H9 (cell line): ENCODE measurements around the gene ASPG. TPM values are rescaled to one million over a fixed set of nuclear protein-coding genes. Genes with fewer than 3 reads are reported as not detected.

Experiments
- DNase-seq: peaks from one replicate; pipeline ENCODE4 v3.0.0-alpha.2; 2017
- H2AFZ ChIP-seq: one replicate; pipeline ENCODE4 v1.6.1; 2013; ENCODE audit warnings: mild to moderate bottlenecking, low read length, control low read depth, moderate library complexity
- H2AK5ac ChIP-seq: 2 replicates; pipeline ENCODE4 v1.6.1; 2013; ENCODE audit warnings: low read length, control low read depth, mixed read lengths; ENCODE audit not compliant: insufficient read length
- H2BK120ac ChIP-seq: one replicate; pipeline ENCODE4 v1.6.1; 2013; ENCODE audit warnings: low read depth, mild to moderate bottlenecking, low read length, control low read depth, inconsistent platforms; ENCODE audit not compliant: poor library complexity, severe bottlenecking
- H2BK12ac ChIP-seq: 2 replicates; pipeline ENCODE4 v1.6.1; 2013; ENCODE audit warnings: low read length, control low read depth, mixed read lengths, low read depth; ENCODE audit not compliant: insufficient read length
- H2BK15ac ChIP-seq: 2 replicates; pipeline ENCODE4 v1.6.1; 2013; ENCODE audit warnings: low read depth, low read length, control low read depth
- H2BK20ac ChIP-seq: one replicate; pipeline ENCODE4 v1.6.1; 2013; ENCODE audit warnings: low read depth, mild to moderate bottlenecking, low read length, control low read depth, inconsistent platforms; ENCODE audit not compliant: poor library complexity, severe bottlenecking
- H2BK5ac ChIP-seq: 2 replicates; pipeline ENCODE4 v1.6.1; 2013; ENCODE audit warnings: low read length, control low read depth, mixed read lengths; ENCODE audit not compliant: insufficient read length
- H3K14ac ChIP-seq: 2 replicates; pipeline ENCODE4 v1.6.1; 2013; ENCODE audit warnings: low read length, control low read depth; ENCODE audit not compliant: insufficient read depth
- H3K18ac ChIP-seq: 2 replicates; pipeline ENCODE4 v1.6.1; 2013; ENCODE audit warnings: low read depth, mild to moderate bottlenecking, mixed read lengths, low read length, control low read depth; ENCODE audit not compliant: insufficient read length
- H3K23ac ChIP-seq: 2 replicates; pipeline ENCODE4 v1.6.1; 2013; ENCODE audit warnings: low read length, control low read depth, mixed read lengths, low read depth; ENCODE audit not compliant: insufficient read length
- H3K23me2 ChIP-seq: 2 replicates; pipeline ENCODE4 v1.6.1; 2013; ENCODE audit warnings: low read depth, mild to moderate bottlenecking, mixed read lengths, low read length, control low read depth; ENCODE audit not compliant: insufficient read length, poor library complexity, severe bottlenecking
- H3K27ac ChIP-seq: 2 replicates; pipeline ENCODE4 v1.5.1; 2013; ENCODE audit warnings: low read length, control low read depth, mixed read lengths, low read depth; ENCODE audit not compliant: insufficient read length
- H3K27me3 ChIP-seq: 2 replicates; pipeline ENCODE4 v1.6.1; 2013; ENCODE audit warnings: low read length, control low read depth, inconsistent platforms; ENCODE audit not compliant: insufficient read depth
- H3K4ac ChIP-seq: 2 replicates; pipeline ENCODE4 v1.6.1; 2013; ENCODE audit warnings: low read depth, mild to moderate bottlenecking, control low read depth, inconsistent platforms, low read length, moderate library complexity
- H3K4me1 ChIP-seq: 2 replicates; pipeline ENCODE4 v1.6.1; 2013; ENCODE audit warnings: low read length, control low read depth, inconsistent platforms; ENCODE audit not compliant: insufficient read depth
- H3K4me2 ChIP-seq: 2 replicates; pipeline ENCODE4 v1.6.1; 2013; ENCODE audit warnings: low read length, control low read depth, mixed read lengths; ENCODE audit not compliant: insufficient read length, insufficient read depth
- H3K56ac ChIP-seq: 2 replicates; pipeline ENCODE4 v1.6.1; 2013; ENCODE audit warnings: low read depth, mild to moderate bottlenecking, mixed read lengths, low read length, control low read depth; ENCODE audit not compliant: insufficient read length
- H3K79me1 ChIP-seq: 2 replicates; pipeline ENCODE4 v1.6.1; 2013; ENCODE audit warnings: low read depth, mild to moderate bottlenecking, moderate library complexity, low read length, control low read depth, inconsistent platforms; ENCODE audit not compliant: insufficient read depth, poor library complexity, severe bottlenecking
- H3K79me2 ChIP-seq: 2 replicates; pipeline ENCODE4 v1.6.1; 2013; ENCODE audit warnings: low read length, control low read depth, inconsistent platforms; ENCODE audit not compliant: insufficient read depth
- H3K9ac ChIP-seq: 2 replicates; pipeline ENCODE4 v1.6.1; 2013; ENCODE audit warnings: low read length, control low read depth, mixed read lengths; ENCODE audit not compliant: insufficient read length; ENCODE audit errors: extremely low read depth
- H3K9me3 ChIP-seq: one replicate; pipeline ENCODE4 v1.6.1; 2013; ENCODE audit warnings: low read depth, low read length, inconsistent platforms; ENCODE audit not compliant: control insufficient read depth
- H3T11ph ChIP-seq: one replicate; pipeline ENCODE4 v1.6.1; 2013; ENCODE audit warnings: mild to moderate bottlenecking, low read length, control low read depth, inconsistent platforms
- H4K20me1 ChIP-seq: one replicate; pipeline ENCODE4 v1.6.1; 2013; ENCODE audit not compliant: control insufficient read depth, insufficient read length, insufficient read depth
- H4K5ac ChIP-seq: 2 replicates; pipeline ENCODE4 v1.6.1; 2013; ENCODE audit warnings: low read depth, mild to moderate bottlenecking, mixed read lengths, low read length, control low read depth; ENCODE audit not compliant: insufficient read length
- H4K8ac ChIP-seq: replicated peaks from 2 replicates; pipeline ENCODE4 v1.6.1; 2013; ENCODE audit warnings: low read length, control low read depth, mixed read lengths, low read depth; ENCODE audit not compliant: insufficient read length
- H4K91ac ChIP-seq: 2 replicates; pipeline ENCODE4 v1.6.1; 2013; ENCODE audit warnings: low read depth, mild to moderate bottlenecking, moderate library complexity, mixed read lengths, low read length, control low read depth; ENCODE audit not compliant: insufficient read length
- H3K27ac Mint-ChIP-seq, 3 experiments: 2 replicates in 2 of 3; 3 replicates in 1 of 3; pipeline ENCODE4 v1.8.0; 2020 to 2021; ENCODE audit warnings: mixed read lengths in 3 of 3, mild to moderate bottlenecking in 1 of 3, moderate library complexity in 1 of 3
- H3K27me3 Mint-ChIP-seq: 2 replicates; pipeline ENCODE4 v1.8.0; 2021; ENCODE audit warnings: low read depth, mild to moderate bottlenecking, moderate library complexity, mixed read lengths
- H3K36me3 Mint-ChIP-seq, 3 experiments: 2 replicates in 2 of 3; 3 replicates in 1 of 3; pipeline ENCODE4 v1.8.0; 2020 to 2021; ENCODE audit warnings: low read depth in 3 of 3, mixed read lengths in 3 of 3; ENCODE audit not compliant: insufficient read depth in 1 of 3
- H3K4me1 Mint-ChIP-seq, 2 experiments: 2 replicates each; pipeline ENCODE4 v1.8.0; 2020; ENCODE audit warnings: mixed read lengths in 2 of 2
- H3K4me3 Mint-ChIP-seq, 2 experiments: 2 replicates in 1 of 2; 3 replicates in 1 of 2; pipeline ENCODE4 v1.8.0; 2020 to 2021; ENCODE audit warnings: mild to moderate bottlenecking in 2 of 2, mixed read lengths in 2 of 2, moderate library complexity in 1 of 2
- H3K9me3 Mint-ChIP-seq, 2 experiments: 2 replicates in 1 of 2; 3 replicates in 1 of 2; pipeline ENCODE4 v1.8.0; 2020; ENCODE audit warnings: mild to moderate bottlenecking in 2 of 2, mixed read lengths in 2 of 2, moderate library complexity in 1 of 2
- CTCF ChIP-seq: fragments of 200-600 bp; sonication (generic); conservative IDR thresholded peaks from 3 replicates; pipeline ENCODE4 v1.8.0; 2021; ENCODE audit warnings: antibody characterized with exemption, mild to moderate bottlenecking
- WGBS: extraction: QIAGEN DNeasy Blood & Tissue Kit; methylation state at CpG from one replicate; pipeline ENCODE4 v1.1.7; 2013; ENCODE audit warnings: missing lambda C conversion rate, low lambda C conversion rate, mixed read lengths; ENCODE audit not compliant: insufficient read length; ENCODE audit errors: extremely low coverage; 5-methylcytosine and 5-hydroxymethylcytosine counted together
- total RNA-seq: library from RNA; stranded (reverse); gene quantifications from 2 replicates; pipeline ENCODE4 v1.2.1, GENCODE V29; 2021

The ASPG gene
- total RNA-seq, 1 experiment from 2014 or later: 0.33 TPM

GRCh38 chr14:104099096-104100041 is 13.9 kb downstream of the ASPG start:
- H3K79me1 ChIP-seq: no peaks in the 10 kb centered on the region
- H4K91ac ChIP-seq: no peak overlapping the region
- H3K18ac ChIP-seq: no peak overlapping the region
- no peak overlapping the region for H3K23ac ChIP-seq
- H3K23me2 ChIP-seq: no peaks in the 10 kb centered on the region
- no peak overlapping the region for H3K14ac ChIP-seq
- no peaks in the 10 kb centered on the region for H3K36me3 Mint-ChIP-seq
- peaks cover 2% of the 10 kb centered on the region in 2 experiments for H3K4me1 Mint-ChIP-seq
- no peaks in the 10 kb centered on the region for H3K9me3 Mint-ChIP-seq
- no peak overlapping the region for H3K4ac ChIP-seq
- no peaks in the 10 kb centered on the region for H3K9me3 ChIP-seq
- no peak overlapping the region for H3K9ac ChIP-seq
- H3K4me1 ChIP-seq: no peaks in the 10 kb centered on the region
- no peak overlapping the region for H2AK5ac ChIP-seq
- no peak for TF ChIP-seq CTCF
- H3K4me2 ChIP-seq: no peak overlapping the region
- H2BK15ac ChIP-seq: no peak overlapping the region
- no peaks in the 10 kb centered on the region for H3K27me3 ChIP-seq
- H2BK120ac ChIP-seq: no peak overlapping the region
- DNase-seq: no peak
- H2AFZ ChIP-seq: no peak overlapping the region
- no peak overlapping the region for H3K27ac ChIP-seq
- H4K8ac ChIP-seq: no peak overlapping the region
- H3K56ac ChIP-seq: no peak overlapping the region
- H3K27me3 Mint-ChIP-seq: peaks cover 12% of the 10 kb centered on the region
- WGBS: no CpG with 5 or more reads among the region's 26 CpGs
- no peak overlapping the region for H3K4me3 Mint-ChIP-seq
- H2BK20ac ChIP-seq: no peak overlapping the region
- no peaks in the 10 kb centered on the region for H3K79me2 ChIP-seq
- no peak overlapping the region for H2BK12ac ChIP-seq
- no peak overlapping the region for H2BK5ac ChIP-seq
- no peak overlapping the region for H3T11ph ChIP-seq
- no peaks in the 10 kb centered on the region for H4K20me1 ChIP-seq
- no peak overlapping the region for H4K5ac ChIP-seq
- no peak overlapping the region for H3K27ac Mint-ChIP-seq
